Upper lobe of left lung (tissue), 4 donors: Measurements from ENCODE around the gene PRKN.

Source experiments
- CTCF ChIP-seq, 6 experiments: fragments of 450-650 bp in 4 of 6; fragments of 200-600 bp in 2 of 6; sonication (generic) in 2 of 6; IDR thresholded peaks; one replicate each; pipeline ENCODE4 v1.5.1; 2016 to 2019; ENCODE audit warnings: antibody characterized with exemption in 6 of 6
- EP300 ChIP-seq, 4 donors: sonication (generic); formaldehyde crosslinking; IDR thresholded peaks; one replicate each; pipeline ENCODE4 v1.5.1; 2017; ENCODE audit warnings: antibody characterized with exemption in 4 of 4, control low read depth in 2 of 4
- POLR2A ChIP-seq, 4 donors: fragments of 450-650 bp; IDR thresholded peaks; one replicate each; pipeline ENCODE4 v1.5.1; 2016 to 2017; ENCODE audit warnings: antibody characterized with exemption in 4 of 4, mild to moderate bottlenecking in 2 of 4

DNA sequence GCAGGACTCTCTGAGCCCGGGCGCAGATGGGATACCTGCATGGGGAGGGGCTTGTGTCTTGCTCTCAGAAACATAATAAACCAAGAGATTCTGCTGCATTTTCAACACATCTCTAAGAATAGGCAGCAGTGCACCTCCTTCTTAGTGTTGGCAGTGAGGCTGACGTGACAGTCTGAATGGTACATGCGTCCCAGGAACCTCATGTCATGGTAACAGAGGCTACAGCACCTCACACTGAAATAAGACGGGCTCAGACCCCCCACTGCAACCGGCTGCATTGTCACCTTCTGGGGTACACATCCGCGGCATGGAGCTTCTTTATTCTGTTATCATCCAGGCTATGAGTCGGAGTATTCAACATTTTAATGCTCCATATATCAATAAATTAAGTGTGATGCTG lies 1056.4 kb downstream of the PRKN start:
- no peak for TF ChIP-seq CTCF (IDR thresholded peaks at IDR 0.05)
- no peak for TF ChIP-seq POLR2A (IDR thresholded peaks at IDR 0.05)
- TF ChIP-seq EP300 (IDR thresholded peaks at IDR 0.05), result no peak
